HepG2 (cell line): ENCODE data around the gene PCDHGB7. TPM values are rescaled to one million over a fixed set of nuclear protein-coding genes. Genes with fewer than 3 reads are reported as not detected.

Experiments
- ATAC-seq: fragments of 200-7000 bp; cut with Tn5 transposase; 3 replicates; pipeline ENCODE4 v1.9.1; 2020; ENCODE audit warnings: mild to moderate bottlenecking, moderate library complexity
- BruUV-seq: library from RNA; stranded (reverse); fragments of 400-500 nt; replicated peaks from 2 replicates; lab custom pipeline; 2021; lab: Mats Ljungman, UMichigan
- CTCF ChIA-PET: fragments of 300-600 bp; formaldehyde crosslinking; extraction: SDS; loops from one replicate; lab custom pipeline; 2021; ENCODE audit warnings: low total read pairs, inconsistent platforms, low intra/inter-chr PET ratio; lab: Yijun Ruan, JAX
- POLR2A ChIA-PET: fragments of 350-600 bp; sonication (Branson Sonifier 250); formaldehyde crosslinking; loops from one replicate; lab custom pipeline; 2020; ENCODE audit warnings: antibody characterized with exemption, inconsistent platforms; lab: Yijun Ruan, JAX
- DNase-seq: peaks from one replicate; pipeline ENCODE4 v3.0.0-alpha.2; 2015; ENCODE audit warnings: low spot score
- FAIRE-seq: peaks from 3 replicates; lab custom pipeline; 2011; peaks lifted over from hg19 to GRCh38; lab: Jason Lieb, UNC
- H2AFZ ChIP-seq: one replicate; pipeline ENCODE4 v1.6.1; 2011; ENCODE audit warnings: low read length, inconsistent platforms
- H3K27ac ChIP-seq: fragments of 300-600 bp; 3 replicates; pipeline ENCODE4 v1.8.0; 2011; ENCODE audit warnings: mixed run types, mild to moderate bottlenecking, mixed read lengths, low read length, inconsistent platforms; ENCODE audit not compliant: insufficient read depth; ENCODE audit errors: extremely low read length
- H3K27me3 ChIP-seq, 2 experiments: fragments of 200-600 bp in 1 of 2; 2 replicates in 1 of 2; 3 replicates in 1 of 2; pipeline versions ENCODE4 v1.6.0 to v1.8.0; 2011; ENCODE audit warnings: low read length in 2 of 2, mild to moderate bottlenecking in 2 of 2, moderate library complexity in 2 of 2, inconsistent platforms in 1 of 2; ENCODE audit not compliant: insufficient read depth in 2 of 2, control insufficient read depth in 1 of 2
- H3K36me3 ChIP-seq, 2 experiments: fragments of 200-600 bp in 1 of 2; replicated peaks in 1 of 2; 2 replicates in 1 of 2; 3 replicates in 1 of 2; pipeline versions ENCODE4 v1.5.1 to v1.8.0; 2011; ENCODE audit warnings: low read length in 2 of 2, inconsistent platforms in 1 of 2; ENCODE audit not compliant: insufficient read depth in 2 of 2, control insufficient read depth in 1 of 2
- H3K4me1 ChIP-seq: 2 replicates; pipeline ENCODE4 v1.5.1; 2012; ENCODE audit warnings: low read length, inconsistent platforms; ENCODE audit not compliant: insufficient read depth
- H3K4me2 ChIP-seq: 2 replicates; pipeline ENCODE4 v1.6.0; 2011; ENCODE audit warnings: low read depth, low read length, inconsistent platforms
- H3K4me3 ChIP-seq, 3 experiments: fragments of 200-600 bp in 1 of 3; sonication (generic), shearing (Covaris generic) in 1 of 3; replicated peaks in 1 of 3; 2 replicates each; pipeline ENCODE4 v1.5.1; 2011 to 2016; ENCODE audit warnings: low read length in 3 of 3, inconsistent platforms in 2 of 3, low read depth in 2 of 3, mild to moderate bottlenecking in 2 of 3, control low read depth in 1 of 3, mixed read lengths in 1 of 3; ENCODE audit not compliant: insufficient read depth in 1 of 3
- H3K79me2 ChIP-seq: one replicate; pipeline ENCODE4 v1.6.1; 2011; ENCODE audit warnings: low read length, inconsistent platforms; ENCODE audit not compliant: insufficient read depth
- H3K9ac ChIP-seq: 2 replicates; pipeline ENCODE4 v1.6.0; 2011; ENCODE audit warnings: mild to moderate bottlenecking, low read depth, low read length, inconsistent platforms; ENCODE audit not compliant: insufficient read depth
- H3K9me3 ChIP-seq: 2 replicates; pipeline ENCODE4 v1.5.1; 2012; ENCODE audit warnings: mild to moderate bottlenecking, low read length
- H4K20me1 ChIP-seq: 2 replicates; pipeline ENCODE4 v1.6.0; 2011; ENCODE audit warnings: inconsistent platforms, mild to moderate bottlenecking, low read length, moderate library complexity; ENCODE audit not compliant: insufficient read depth
- HNF1A ChIP-seq, 2 experiments: sonication (generic) in 1 of 2; formaldehyde crosslinking in 1 of 2; IDR thresholded peaks; 2 replicates each; pipeline versions ENCODE4 v1.4.0 to v1.6.1; 2016 to 2020; ENCODE audit warnings: borderline replicate concordance in 1 of 2, low read depth in 1 of 2, mild to moderate bottlenecking in 1 of 2, missing genetic modification reagents in 1 of 2
- MTA3 ChIP-seq: sonication (generic); formaldehyde crosslinking; IDR thresholded peaks from 2 replicates; pipeline ENCODE4 v1.4.0; 2020; ENCODE audit warnings: missing genetic modification reagents
- ONECUT2 ChIP-seq: sonication (generic); formaldehyde crosslinking; IDR thresholded peaks from 2 replicates; pipeline ENCODE4 v1.4.0; 2020; ENCODE audit warnings: missing genetic modification reagents
- SRSF1 ChIP-seq: fragments of 200-400 bp; formaldehyde crosslinking; optimal IDR thresholded peaks from 2 replicates; pipeline ENCODE3; 2017; ENCODE audit warnings: mild to moderate bottlenecking, low read depth, low read length, moderate library complexity
- THAP11 ChIP-seq: IDR thresholded peaks from 2 replicates; pipeline ENCODE4 v1.6.1; 2016; ENCODE audit warnings: missing biosample characterization, missing genetic modification reagents
- ZNF382 ChIP-seq: sonication (generic); formaldehyde crosslinking; IDR thresholded peaks from 2 replicates; pipeline ENCODE4 v1.5.0; 2020; ENCODE audit warnings: missing genetic modification reagents, mild to moderate bottlenecking, borderline replicate concordance
- ZNF569 ChIP-seq: sonication (generic); formaldehyde crosslinking; IDR thresholded peaks from 2 replicates; pipeline ENCODE4 v1.5.0; 2020; ENCODE audit warnings: mild to moderate bottlenecking, missing genetic modification reagents, moderate library complexity, borderline replicate concordance
- WGBS: methylation state at CpG from one replicate; pipeline ENCODE4 v1.1.6; 2017; ENCODE audit warnings: low lambda C conversion rate; 5-methylcytosine and 5-hydroxymethylcytosine counted together
- in situ Hi-C: cut with HindIII; loops from 2 replicates; pipeline ENCODE4 v1.10.0; 2017; ENCODE audit warnings: low pct_unique_long_range_greater_than_20kb; ENCODE audit not compliant: extremely low pct_ligation_motif_present
- intact Hi-C: fragments of 100-400 bp; cut with micrococcal nuclease; formaldehyde crosslinking; loops from one replicate; pipeline ENCODE4 v1.10.0; 2022; ENCODE audit not compliant: unreplicated experiment
- polyA plus RNA-seq, 8 experiments: library from polyadenylated mRNA; depleted of rRNA in 3 of 8; stranded (reverse) in 7 of 8; unstranded in 1 of 8; fragments of >200 nt; fragmentation: Illumina TruSeq in 4 of 8; extraction: Trizol in 4 of 8; gene quantifications; 2 replicates each; pipeline versions ENCODE4 v1.2.1 to v1.2.3, GENCODE V29; 2011 to 2016; ENCODE audit warnings: low read depth in 4 of 8, missing spikeins in 1 of 8, mixed read lengths in 1 of 8; ENCODE audit not compliant: insufficient read depth in 1 of 8
- total RNA-seq, 5 experiments: library from RNA; depleted of rRNA; stranded (reverse); fragments of >200 nt; fragmentation: Illumina TruSeq; extraction: Trizol; gene quantifications; 2 replicates each; pipeline ENCODE4 v1.2.3, GENCODE V29; 2016; ENCODE audit warnings: low read depth in 1 of 5
- TF ChIP-seq, protein P1 (sequence below), 2 experiments: fragments of 450-650 bp in 1 of 2; sonication (generic) in 1 of 2; formaldehyde crosslinking in 1 of 2; IDR thresholded peaks; 2 replicates each; pipeline versions ENCODE4 v1.6.1 to v1.8.0; 2016 to 2022; ENCODE audit warnings: antibody characterized with exemption in 1 of 2, mild to moderate bottlenecking in 1 of 2, missing genetic modification reagents in 1 of 2
- TF ChIP-seq, protein P2 (sequence below): sonication (generic); formaldehyde crosslinking; IDR thresholded peaks from 2 replicates; pipeline ENCODE4 v1.4.0; 2020; ENCODE audit warnings: missing genetic modification reagents, borderline replicate concordance

Gene PCDHGB7
- total and polyA plus RNA-seq, 2 of the 13 experiments (the other 11 are each of a cell fraction or from before 2014, with no cell fraction given): 0.08 to 0.18 TPM

GRCh38 chr5:141411575-141411974 lies 5.9 kb upstream of the PCDHGB7 start:
- FAIRE-seq (no peak), ATAC-seq (no peak), DNase-seq (no peak)
- intact Hi-C loops (no loop called here), in situ Hi-C loops (no loop called here)
- Histone ChIP-seq H3K79me2 (no peaks in the 10 kb centered on the region), H4K20me1 (no peaks in the 10 kb centered on the region), H3K4me1 (no peaks in the 10 kb centered on the region), H3K36me3 (no peaks in the 10 kb centered on the region), H3K9me3 (no peaks in the 10 kb centered on the region; the same call in 1 of the 2 replicates), H3K27ac (no peak overlapping the region), H2AFZ (no peak overlapping the region), H3K27me3 (no peaks in the 10 kb centered on the region), H3K4me3 (no peak overlapping the region), H3K4me2 (no peak overlapping the region), H3K9ac (no peak overlapping the region)
- no TSS peak for BruUV-seq
- WGBS: 51% methylated on average over 3 of the region's 3 CpGs
- ChIA-PET CTCF (no interaction called here), POLR2A (no interaction called here)
- TF ChIP-seq SRSF1 (no peak), ZNF382 (CRISPR knock-in tag) (no peak), ONECUT2 (no peak), ZNF569 (CRISPR knock-in tag) (no peak), THAP11 (CRISPR knock-in tag) (no peak), HNF1A (IDR thresholded peaks at IDR 0.05; ENCODE audit: low read depth) (no peak), HNF1A (CRISPR knock-in tag; IDR thresholded peaks at IDR 0.05; ENCODE audit: borderline replicate concordance) (no peak), MTA3 (CRISPR knock-in tag) (no peak)
- TF ChIP-seq, protein P1, sequence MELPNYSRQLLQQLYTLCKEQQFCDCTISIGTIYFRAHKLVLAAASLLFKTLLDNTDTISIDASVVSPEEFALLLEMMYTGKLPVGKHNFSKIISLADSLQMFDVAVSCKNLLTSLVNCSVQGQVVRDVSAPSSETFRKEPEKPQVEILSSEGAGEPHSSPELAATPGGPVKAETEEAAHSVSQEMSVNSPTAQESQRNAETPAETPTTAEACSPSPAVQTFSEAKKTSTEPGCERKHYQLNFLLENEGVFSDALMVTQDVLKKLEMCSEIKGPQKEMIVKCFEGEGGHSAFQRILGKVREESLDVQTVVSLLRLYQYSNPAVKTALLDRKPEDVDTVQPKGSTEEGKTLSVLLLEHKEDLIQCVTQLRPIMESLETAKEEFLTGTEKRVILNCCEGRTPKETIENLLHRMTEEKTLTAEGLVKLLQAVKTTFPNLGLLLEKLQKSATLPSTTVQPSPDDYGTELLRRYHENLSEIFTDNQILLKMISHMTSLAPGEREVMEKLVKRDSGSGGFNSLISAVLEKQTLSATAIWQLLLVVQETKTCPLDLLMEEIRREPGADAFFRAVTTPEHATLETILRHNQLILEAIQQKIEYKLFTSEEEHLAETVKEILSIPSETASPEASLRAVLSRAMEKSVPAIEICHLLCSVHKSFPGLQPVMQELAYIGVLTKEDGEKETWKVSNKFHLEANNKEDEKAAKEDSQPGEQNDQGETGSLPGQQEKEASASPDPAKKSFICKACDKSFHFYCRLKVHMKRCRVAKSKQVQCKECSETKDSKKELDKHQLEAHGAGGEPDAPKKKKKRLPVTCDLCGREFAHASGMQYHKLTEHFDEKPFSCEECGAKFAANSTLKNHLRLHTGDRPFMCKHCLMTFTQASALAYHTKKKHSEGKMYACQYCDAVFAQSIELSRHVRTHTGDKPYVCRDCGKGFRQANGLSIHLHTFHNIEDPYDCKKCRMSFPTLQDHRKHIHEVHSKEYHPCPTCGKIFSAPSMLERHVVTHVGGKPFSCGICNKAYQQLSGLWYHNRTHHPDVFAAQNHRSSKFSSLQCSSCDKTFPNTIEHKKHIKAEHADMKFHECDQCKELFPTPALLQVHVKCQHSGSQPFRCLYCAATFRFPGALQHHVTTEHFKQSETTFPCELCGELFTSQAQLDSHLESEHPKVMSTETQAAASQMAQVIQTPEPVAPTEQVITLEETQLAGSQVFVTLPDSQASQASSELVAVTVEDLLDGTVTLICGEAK (IDR thresholded peaks at IDR 0.05): no peak
- TF ChIP-seq, protein P1 (CRISPR knock-in tag; IDR thresholded peaks at IDR 0.05): no peak
- TF ChIP-seq, protein P2, sequence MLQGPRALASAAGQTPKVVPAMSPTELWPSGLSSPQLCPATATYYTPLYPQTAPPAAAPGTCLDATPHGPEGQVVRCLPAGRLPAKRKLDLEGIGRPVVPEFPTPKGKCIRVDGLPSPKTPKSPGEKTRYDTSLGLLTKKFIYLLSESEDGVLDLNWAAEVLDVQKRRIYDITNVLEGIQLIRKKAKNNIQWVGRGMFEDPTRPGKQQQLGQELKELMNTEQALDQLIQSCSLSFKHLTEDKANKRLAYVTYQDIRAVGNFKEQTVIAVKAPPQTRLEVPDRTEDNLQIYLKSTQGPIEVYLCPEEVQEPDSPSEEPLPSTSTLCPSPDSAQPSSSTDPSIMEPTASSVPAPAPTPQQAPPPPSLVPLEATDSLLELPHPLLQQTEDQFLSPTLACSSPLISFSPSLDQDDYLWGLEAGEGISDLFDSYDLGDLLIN (CRISPR knock-in tag): no peak
